Transverse colon (tissue), 4 donors: ENCODE results near the gene PRR7. TPM values are rescaled to one million over a fixed set of nuclear protein-coding genes. Genes with fewer than 3 reads are reported as not detected.

ENCODE experiments used
- DNase-seq: peaks from one replicate; pipeline ENCODE4 v3.0.0-alpha.2; 2019
- H3K27ac ChIP-seq, 4 donors: fragments of 200-600 bp; sonication (generic); 2 replicates each; pipeline ENCODE4 v1.5.1; 2016 to 2018; ENCODE audit warnings: inconsistent platforms in 4 of 4
- H3K27me3 ChIP-seq: fragments of 200-600 bp; sonication (generic); 2 replicates; pipeline ENCODE4 v1.5.1; 2017; ENCODE audit warnings: inconsistent platforms
- H3K36me3 ChIP-seq, 4 donors: fragments of 200-600 bp; sonication (generic); 2 replicates each; pipeline ENCODE4 v1.5.1; 2017 to 2019; ENCODE audit warnings: inconsistent platforms in 4 of 4
- H3K4me1 ChIP-seq, 4 donors: fragments of 200-600 bp; sonication (generic); 2 replicates each; pipeline ENCODE4 v1.5.1; 2017 to 2020; ENCODE audit warnings: inconsistent platforms in 4 of 4
- H3K4me3 ChIP-seq, 4 donors: fragments of 200-600 bp; sonication (generic); 1 replicate in 1 of 4; 2 replicates in 3 of 4; pipeline versions ENCODE4 v1.5.1 to v1.6.1; 2017 to 2019; ENCODE audit warnings: inconsistent platforms in 4 of 4
- H3K9me3 ChIP-seq, 2 donors: fragments of 200-600 bp; sonication (generic); 2 replicates each; pipeline ENCODE4 v1.5.1; 2017 to 2019; ENCODE audit warnings: inconsistent platforms in 2 of 2
- EP300 ChIP-seq: sonication (generic); formaldehyde crosslinking; IDR thresholded peaks from one replicate; pipeline ENCODE4 v1.6.1; 2017; ENCODE audit warnings: antibody characterized with exemption, low read depth
- POLR2A ChIP-seq: fragments of 450-650 bp; IDR thresholded peaks from one replicate; pipeline ENCODE4 v1.6.1; 2016; ENCODE audit warnings: antibody characterized with exemption, mild to moderate bottlenecking, moderate library complexity
- POLR2AphosphoS5 ChIP-seq, 3 donors: sonication (generic); formaldehyde crosslinking; IDR thresholded peaks; one replicate each; pipeline ENCODE4 v1.6.1; 2016; ENCODE audit warnings: antibody characterized with exemption in 3 of 3
- WGBS, 2 donors: methylation state at CpG; one replicate each; pipeline ENCODE4 v1.1.5; 2018; ENCODE audit warnings: low coverage in 1 of 2; 5-methylcytosine and 5-hydroxymethylcytosine counted together
- in situ Hi-C, 4 donors: fragments of 200-750 bp; cut with MboI; loops; one replicate each; pipeline versions ENCODE4 v1.15.0 to v1.15.1; 2017; ENCODE audit warnings: low sequenced_read_pairs in 3 of 4, low pct_ligation_motif_present in 1 of 4, low pct_unique_long_range_greater_than_20kb in 1 of 4
- intact Hi-C: fragments of 100-400 bp; cut with DNase I; formaldehyde crosslinking; loops from one replicate; pipeline ENCODE4 v1.15.1; 2023; ENCODE audit warnings: low total_unique reads
- total RNA-seq, 4 donors: library from RNA; depleted of rRNA; stranded (reverse); fragments of >200 nt; gene quantifications; one replicate each; pipeline ENCODE4 v1.1.0, GENCODE V29; 2016
- TF ChIP-seq, protein P1 (sequence below), 5 experiments: fragments of 200-600 bp in 3 of 5; fragments of 450-650 bp in 2 of 5; sonication (generic) in 3 of 5; IDR thresholded peaks; 1 replicate in 2 of 5; 2 replicates in 3 of 5; pipeline ENCODE4 v1.5.1; 2016 to 2017; ENCODE audit warnings: antibody characterized with exemption in 5 of 5, inconsistent platforms in 3 of 5, mild to moderate bottlenecking in 2 of 5, moderate library complexity in 1 of 5

Gene PRR7
- total RNA-seq, 4 donors from 2014 or later: 2.1 to 5.0 (median 2.5) TPM; not detected in 1

DNA sequence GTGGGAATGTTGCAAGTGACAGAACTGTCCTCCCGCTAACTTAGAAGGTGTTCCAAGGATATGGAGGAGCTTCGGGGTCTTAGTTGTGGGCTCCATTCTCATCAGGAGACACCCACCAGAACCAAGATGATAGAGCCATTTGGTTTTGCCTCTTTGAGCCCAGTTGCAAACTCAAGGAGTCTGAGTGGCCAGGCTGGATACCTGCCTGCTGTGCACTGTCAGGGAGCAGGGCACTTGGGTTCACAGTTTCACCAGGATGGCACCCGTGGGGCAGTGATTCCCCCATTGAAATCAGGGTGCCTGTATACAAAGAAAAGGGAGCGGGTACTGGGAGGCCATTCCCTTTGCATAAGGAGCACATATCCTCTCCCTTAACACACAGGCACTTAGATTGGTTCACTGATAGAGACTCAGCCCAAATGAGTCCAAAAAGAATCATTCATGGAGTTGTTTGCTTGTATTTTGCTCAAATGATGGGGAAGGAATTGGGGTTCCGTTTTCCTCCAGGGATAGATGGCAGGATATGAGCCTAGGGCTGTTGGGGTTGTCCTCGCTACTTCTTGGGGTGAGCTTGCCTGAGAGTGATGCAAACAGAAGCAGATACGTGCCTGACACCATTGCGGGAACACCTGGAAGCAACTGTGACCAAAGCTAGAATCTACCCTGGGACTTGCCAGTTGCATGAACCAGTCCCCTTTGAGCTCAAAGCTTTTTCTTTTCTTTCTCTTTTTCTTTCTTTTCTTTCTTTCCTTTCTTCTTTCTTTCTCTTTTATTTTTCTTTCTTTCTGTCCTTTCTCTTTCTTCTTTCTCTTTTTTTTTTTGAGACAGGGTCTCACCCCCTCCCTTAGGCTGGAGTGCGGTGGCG lies 1.3 kb upstream of the PRR7 start:
- H3K4me1 ChIP-seq: peaks cover 18 to 22% (median 20%) of the 10 kb centered on the region in 4 donors
- WGBS, 2 donors: 0 to 41% methylated on average over 1 to 10 of the region's 10 CpGs
- intact Hi-C loops: no loop called here
- peaks cover 0 to 10% (median 4%) of the 10 kb centered on the region in 4 donors for H3K36me3 ChIP-seq
- TF ChIP-seq, protein P1, sequence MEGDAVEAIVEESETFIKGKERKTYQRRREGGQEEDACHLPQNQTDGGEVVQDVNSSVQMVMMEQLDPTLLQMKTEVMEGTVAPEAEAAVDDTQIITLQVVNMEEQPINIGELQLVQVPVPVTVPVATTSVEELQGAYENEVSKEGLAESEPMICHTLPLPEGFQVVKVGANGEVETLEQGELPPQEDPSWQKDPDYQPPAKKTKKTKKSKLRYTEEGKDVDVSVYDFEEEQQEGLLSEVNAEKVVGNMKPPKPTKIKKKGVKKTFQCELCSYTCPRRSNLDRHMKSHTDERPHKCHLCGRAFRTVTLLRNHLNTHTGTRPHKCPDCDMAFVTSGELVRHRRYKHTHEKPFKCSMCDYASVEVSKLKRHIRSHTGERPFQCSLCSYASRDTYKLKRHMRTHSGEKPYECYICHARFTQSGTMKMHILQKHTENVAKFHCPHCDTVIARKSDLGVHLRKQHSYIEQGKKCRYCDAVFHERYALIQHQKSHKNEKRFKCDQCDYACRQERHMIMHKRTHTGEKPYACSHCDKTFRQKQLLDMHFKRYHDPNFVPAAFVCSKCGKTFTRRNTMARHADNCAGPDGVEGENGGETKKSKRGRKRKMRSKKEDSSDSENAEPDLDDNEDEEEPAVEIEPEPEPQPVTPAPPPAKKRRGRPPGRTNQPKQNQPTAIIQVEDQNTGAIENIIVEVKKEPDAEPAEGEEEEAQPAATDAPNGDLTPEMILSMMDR (IDR thresholded peaks at IDR 0.05): no peak
- TF ChIP-seq POLR2A (no peak), POLR2AphosphoS5 (IDR thresholded peaks at IDR 0.05) (no peak), EP300 (no peak)
- no peak for DNase-seq
- no peaks in the 10 kb centered on the region for H3K9me3 ChIP-seq
- no peak overlapping the region for H3K4me3 ChIP-seq
- H3K27ac ChIP-seq: peak overlapping the region in 1 of 4 donors; percentile 51
- in situ Hi-C loops: loop anchor here in 2 of 4 donors (5.0 to 10.0 kb wide), 2 partner anchors 50 to 53 kb away; no protein-coding TSS in a partner anchor
- H3K27me3 ChIP-seq: peaks cover 23% of the 10 kb centered on the region

DNA sequence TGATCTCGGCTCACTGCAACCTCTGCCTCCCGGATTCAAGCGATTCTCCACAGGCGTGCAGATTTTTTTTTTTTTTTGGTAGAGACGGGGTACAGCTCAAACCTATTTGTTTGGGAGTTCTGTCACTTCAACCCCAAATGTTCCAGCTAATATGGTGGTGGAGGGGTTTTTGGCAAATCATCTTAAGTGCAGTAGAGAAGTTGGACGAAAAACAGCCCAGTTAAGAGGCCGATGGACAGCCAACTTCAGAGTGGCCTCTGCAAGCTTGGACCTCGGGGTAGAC lies 756 bp upstream of the PRR7 start:
- Histone ChIP-seq H3K27me3 (peaks cover 23% of the 10 kb centered on the region), H3K9me3 (no peaks in the 10 kb centered on the region), H3K4me3 (peak overlapping the region in 1 of 4 donors; percentile 51), H3K4me1 (peaks cover 18 to 22% (median 20%) of the 10 kb centered on the region in 4 donors), H3K27ac (peak overlapping the region in 3 of 4 donors; percentile 51 to 56 (median 53)), H3K36me3 (peaks cover 0 to 6% (median 2%) of the 10 kb centered on the region in 4 donors)
- intact Hi-C loops: loop anchor here (2.0 kb wide), 1 partner anchor 43 kb away; no protein-coding TSS in a partner anchor
- TF ChIP-seq EP300: no peak
- TF ChIP-seq POLR2A: no peak
- TF ChIP-seq, protein P1 (IDR thresholded peaks at IDR 0.05): no peak
- no peak for TF ChIP-seq POLR2AphosphoS5 (IDR thresholded peaks at IDR 0.05)
- WGBS, 2 donors: 4 to 5% methylated on average over 4 to 8 of the region's 8 CpGs
- no peak for DNase-seq
- in situ Hi-C loops: loop anchor here in 2 of 4 donors (5.0 to 10.0 kb wide), 2 partner anchors 51 to 54 kb away; no protein-coding TSS in a partner anchor

DNA sequence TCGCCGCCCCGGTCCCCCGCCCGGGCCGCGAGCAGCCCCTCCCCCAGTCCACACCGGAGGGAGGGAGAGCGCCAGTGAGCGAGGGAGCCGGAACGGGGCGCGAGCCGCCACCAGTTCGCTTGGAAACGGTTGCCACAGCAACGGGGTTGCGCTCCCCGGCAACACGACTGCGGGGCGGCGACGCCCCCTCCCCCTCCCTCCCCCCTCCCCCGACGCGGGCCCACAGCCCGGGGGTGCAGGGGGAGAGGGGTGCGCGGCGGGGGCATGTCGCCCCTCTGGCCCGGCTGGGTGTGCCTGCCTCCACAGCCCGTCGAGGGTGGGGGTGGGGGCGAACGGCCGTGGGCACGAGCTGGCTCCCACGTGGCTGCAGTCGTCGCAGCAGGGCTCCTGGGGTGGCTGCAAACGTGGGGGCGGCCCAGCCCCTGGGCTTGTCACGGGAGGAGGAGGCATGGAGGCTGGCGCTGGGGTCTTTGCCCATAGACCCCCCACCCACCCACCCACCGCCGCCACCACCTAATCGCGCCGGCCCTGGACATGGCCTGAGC lies 524 bp downstream of the PRR7 start:
- intact Hi-C loops (loop anchor here (2.0 kb wide), 1 partner anchor 44 kb away; no protein-coding TSS in a partner anchor), in situ Hi-C loops (loop anchor here in 2 of 4 donors (5.0 to 10.0 kb wide), 2 partner anchors 52 to 55 kb away; no protein-coding TSS in a partner anchor)
- TF ChIP-seq POLR2A: no peak
- TF ChIP-seq, protein P1 (IDR thresholded peaks at IDR 0.05): no peak
- TF ChIP-seq POLR2AphosphoS5 (IDR thresholded peaks at IDR 0.05): no peak
- TF ChIP-seq EP300: no peak
- WGBS, 2 donors: 0% methylated on average over 4 of the region's 52 CpGs; no CpG with 5 or more reads in 1 of the 2 donors
- Histone ChIP-seq H3K27ac (peak overlapping the region in 2 of 4 donors; percentile 51 to 53), H3K36me3 (no peaks in the 10 kb centered on the region), H3K4me3 (peak overlapping the region; percentile 27 to 56 (median 48)), H3K9me3 (no peaks in the 10 kb centered on the region), H3K4me1 (peaks cover 18 to 22% (median 20%) of the 10 kb centered on the region in 4 donors), H3K27me3 (peaks cover 23% of the 10 kb centered on the region)
- peak; percentile 65 for DNase-seq

DNA sequence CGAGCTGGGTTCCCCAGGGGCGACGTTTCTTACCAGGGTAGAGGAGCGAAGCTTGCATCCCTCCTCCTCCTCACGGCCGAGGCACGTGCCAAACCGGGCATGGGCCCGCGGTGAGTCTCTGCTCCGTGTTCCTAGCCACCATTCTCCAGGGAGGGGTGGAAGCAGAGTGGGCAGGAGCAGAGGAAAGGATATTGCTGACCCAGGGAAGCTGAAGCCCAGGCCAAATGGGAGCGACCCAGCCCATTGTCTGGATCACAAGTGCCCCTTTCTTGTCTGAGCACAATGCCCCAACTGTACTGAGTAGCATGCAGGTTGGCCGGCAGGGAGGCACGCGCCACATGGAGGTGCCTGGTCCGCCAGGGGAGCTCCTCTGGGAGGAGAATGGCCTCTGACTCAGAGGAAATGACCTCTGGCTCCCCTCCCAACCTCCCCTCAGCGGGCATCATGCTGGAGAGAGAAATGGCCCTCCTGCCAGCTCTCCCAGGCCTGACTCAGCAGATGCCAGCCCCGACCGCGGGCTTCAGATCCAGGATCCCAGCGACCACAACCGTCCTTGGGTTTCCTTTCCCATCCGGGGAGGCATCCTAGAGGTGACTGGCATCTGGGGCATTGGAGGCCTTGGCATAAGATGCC lies 1.1 kb downstream of the PRR7 start:
- TF ChIP-seq POLR2A: no peak
- TF ChIP-seq EP300: no peak
- TF ChIP-seq POLR2AphosphoS5 (IDR thresholded peaks at IDR 0.05): no peak
- TF ChIP-seq, protein P1 (IDR thresholded peaks at IDR 0.05): no peak
- DNase-seq: no peak
- H3K27me3 ChIP-seq: peaks cover 23% of the 10 kb centered on the region
- no peak overlapping the region for H3K27ac ChIP-seq
- H3K36me3 ChIP-seq: no peaks in the 10 kb centered on the region
- no peaks in the 10 kb centered on the region for H3K9me3 ChIP-seq
- H3K4me3 ChIP-seq: peak overlapping the region in 1 of 4 donors; percentile 51
- in situ Hi-C loops (loop anchor here in 2 of 4 donors (5.0 to 10.0 kb wide), 2 partner anchors 53 to 55 kb away; no protein-coding TSS in a partner anchor), intact Hi-C loops (loop anchor here (2.0 kb wide), 1 partner anchor 45 kb away; no protein-coding TSS in a partner anchor)
- WGBS, 2 donors: 13% methylated on average over 23 of the region's 23 CpGs; no CpG with 5 or more reads in 1 of the 2 donors
- peaks cover 18 to 22% (median 20%) of the 10 kb centered on the region in 4 donors for H3K4me1 ChIP-seq
